Heart left ventricle (tissue), 13 donors: Measurements from ENCODE around the gene SSR4.

Source experiments
- POLR2A ChIP-seq, 2 donors: fragments of 450-650 bp; IDR thresholded peaks; one replicate each; pipeline ENCODE4 v1.6.1; 2017; ENCODE audit warnings: antibody characterized with exemption in 2 of 2, mild to moderate bottlenecking in 2 of 2, moderate library complexity in 2 of 2
- TF ChIP-seq, protein P1 (sequence below), 12 donors: fragments of 200-600 bp; sonication (generic) in 4 of 12; IDR thresholded peaks; one replicate each; pipeline versions ENCODE4 v1.5.0 to v1.8.0; 2018 to 2022; ENCODE audit warnings: antibody characterized with exemption in 12 of 12, mild to moderate bottlenecking in 5 of 12
- donor health status: ischemic (EF 13 %, LVEDD 7.1; RV severe dilation, severe dysfunction).
- donor health status: DM: no; HTN: yes; CAD: no.
- donor health status: DM: no; HTN: no; CAD: no.
- donor health status: ischemic (EF 25% LVEDD 6.9; RV normal size, moderate dysfunction).
- donor health status: ischemic (EF 25% LVEDD 5.7; RV mildly dilated, moderate dysfunction).
- donor health status: ischemic (EF 35%, LVEDD 5.7; RV mildly dilated, moderate dysfunction).
- donor health status: nonischemic (EF 11% LVEDD 7.7; RV severe dilation, severe dysfunction).
- donor health status: DM: yes; HTN: yes; CAD: no.
- donor health status: PGD.
- donor health status: ischemic (EF 29% LVEDD 5.4; RV normal size, mild dysfunction).
- donor health status: nonischemic (EF 23%, LVEDD 6.1; RV moderate dilation, normal function).

DNA sequence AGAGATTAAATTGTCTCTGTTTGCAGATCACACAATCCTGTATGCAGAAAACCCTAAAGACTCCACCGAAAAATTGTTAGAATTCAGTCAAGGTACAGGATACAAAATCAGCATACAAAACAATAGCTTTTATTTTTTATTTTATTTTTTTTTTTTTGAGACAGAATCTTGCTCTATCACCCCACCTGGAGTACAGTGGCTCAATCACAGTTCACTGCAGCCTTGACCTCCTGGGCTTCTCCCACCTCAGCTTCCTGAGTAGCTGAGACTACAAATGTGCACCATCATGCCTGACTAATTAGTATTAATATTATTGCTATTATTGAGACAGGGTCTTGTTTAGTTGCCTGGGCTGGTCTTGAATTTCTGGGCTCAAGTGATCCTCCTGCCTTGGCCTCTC is 39.3 kb upstream of the SSR4 start:
- TF ChIP-seq, protein P1, sequence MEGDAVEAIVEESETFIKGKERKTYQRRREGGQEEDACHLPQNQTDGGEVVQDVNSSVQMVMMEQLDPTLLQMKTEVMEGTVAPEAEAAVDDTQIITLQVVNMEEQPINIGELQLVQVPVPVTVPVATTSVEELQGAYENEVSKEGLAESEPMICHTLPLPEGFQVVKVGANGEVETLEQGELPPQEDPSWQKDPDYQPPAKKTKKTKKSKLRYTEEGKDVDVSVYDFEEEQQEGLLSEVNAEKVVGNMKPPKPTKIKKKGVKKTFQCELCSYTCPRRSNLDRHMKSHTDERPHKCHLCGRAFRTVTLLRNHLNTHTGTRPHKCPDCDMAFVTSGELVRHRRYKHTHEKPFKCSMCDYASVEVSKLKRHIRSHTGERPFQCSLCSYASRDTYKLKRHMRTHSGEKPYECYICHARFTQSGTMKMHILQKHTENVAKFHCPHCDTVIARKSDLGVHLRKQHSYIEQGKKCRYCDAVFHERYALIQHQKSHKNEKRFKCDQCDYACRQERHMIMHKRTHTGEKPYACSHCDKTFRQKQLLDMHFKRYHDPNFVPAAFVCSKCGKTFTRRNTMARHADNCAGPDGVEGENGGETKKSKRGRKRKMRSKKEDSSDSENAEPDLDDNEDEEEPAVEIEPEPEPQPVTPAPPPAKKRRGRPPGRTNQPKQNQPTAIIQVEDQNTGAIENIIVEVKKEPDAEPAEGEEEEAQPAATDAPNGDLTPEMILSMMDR (IDR thresholded peaks at IDR 0.05), result no peak
- TF ChIP-seq POLR2A (IDR thresholded peaks at IDR 0.05), result no peak
